NT2/D1 (cell line): ENCODE data around the gene SIGLEC6.
A peak's percentile ranks its signal among the peaks of the same experiment; 100 is the strongest.

ENCODE experiments used
- DNase-seq: peaks from one replicate; pipeline ENCODE4 v3.0.0-alpha.2; 2011; ENCODE audit warnings: low read depth, low spot score
- H3K27me3 ChIP-seq: 2 replicates; pipeline ENCODE4 v1.6.0; 2011; ENCODE audit warnings: mild to moderate bottlenecking; ENCODE audit not compliant: insufficient read length, insufficient read depth
- H3K36me3 ChIP-seq: 2 replicates; pipeline ENCODE4 v1.6.1; 2011; ENCODE audit warnings: mild to moderate bottlenecking, low read length, mixed read lengths; ENCODE audit not compliant: insufficient read depth, insufficient read length
- H3K4me1 ChIP-seq: 2 replicates; pipeline ENCODE4 v1.5.1; 2011; ENCODE audit not compliant: insufficient read depth, insufficient read length
- H3K4me3 ChIP-seq: 2 replicates; pipeline ENCODE4 v1.5.1; 2011; ENCODE audit warnings: low read depth; ENCODE audit not compliant: insufficient read length
- H3K9ac ChIP-seq: 2 replicates; pipeline ENCODE4 v1.6.0; 2011; ENCODE audit warnings: low read depth; ENCODE audit not compliant: insufficient read length
- H3K9me3 ChIP-seq: 2 replicates; pipeline ENCODE4 v1.5.1; 2011; ENCODE audit warnings: mild to moderate bottlenecking, low read length; ENCODE audit not compliant: insufficient read depth
- SUZ12 ChIP-seq: IDR thresholded peaks from 2 replicates; pipeline ENCODE4 v1.6.1; 2011; ENCODE audit not compliant: insufficient read length, insufficient read depth; ENCODE audit errors: extremely low read depth
- YY1 ChIP-seq: IDR thresholded peaks from 2 replicates; pipeline ENCODE4 v1.6.1; 2011; ENCODE audit not compliant: insufficient read length, insufficient read depth
- ZNF274 ChIP-seq: IDR thresholded peaks from 2 replicates; pipeline ENCODE4 v1.6.1; 2011; ENCODE audit warnings: mild to moderate bottlenecking, low read depth, low read length

SIGLEC6 gene

GRCh38 chr19:51521781-51522180 is 9.7 kb downstream of the SIGLEC6 start:
- Histone ChIP-seq H3K4me3 (no peak overlapping the region), H3K9ac (no peak overlapping the region), H3K9me3 (no peaks in the 10 kb centered on the region), H3K27me3 (no peaks in the 10 kb centered on the region), H3K4me1 (peaks cover 5% of the 10 kb centered on the region), H3K36me3 (no peaks in the 10 kb centered on the region)
- no peak for TF ChIP-seq YY1
- no peak for TF ChIP-seq SUZ12
- TF ChIP-seq ZNF274 = no peak
- DNase-seq = no peak

- TF ChIP-seq SUZ12 (no peak), ZNF274 (no peak), YY1 (no peak)
- Histone ChIP-seq H3K36me3 (no peaks in the 10 kb centered on the region), H3K9me3 (no peaks in the 10 kb centered on the region), H3K4me3 (no peak overlapping the region), H3K4me1 (peaks cover 5% of the 10 kb centered on the region), H3K9ac (no peak overlapping the region), H3K27me3 (no peaks in the 10 kb centered on the region)
- DNase-seq = no peak
These were observed 10.1 kb downstream of the SIGLEC6 start for GRCh38 chr19:51521357-51521756.

- no peaks in the 10 kb centered on the region for H3K36me3 ChIP-seq
- H3K4me3 ChIP-seq = no peak overlapping the region
- no peaks in the 10 kb centered on the region for H3K27me3 ChIP-seq
- H3K9me3 ChIP-seq = no peaks in the 10 kb centered on the region
- peaks cover 3% of the 10 kb centered on the region for H3K4me1 ChIP-seq
- TF ChIP-seq ZNF274 (no peak), YY1 (no peak), SUZ12 (no peak)
- H3K9ac ChIP-seq = no peak overlapping the region
- DNase-seq = no peak
These were observed 10.7 kb downstream of the SIGLEC6 start for GRCh38 chr19:51520728-51521127.

GRCh38 chr19:51514866-51515481 is 16.5 kb downstream of the SIGLEC6 start:
- no peaks in the 10 kb centered on the region for H3K36me3 ChIP-seq
- no peak overlapping the region for H3K4me3 ChIP-seq
- no peaks in the 10 kb centered on the region for H3K27me3 ChIP-seq
- H3K9me3 ChIP-seq = no peaks in the 10 kb centered on the region
- H3K4me1 ChIP-seq = no peaks in the 10 kb centered on the region
- TF ChIP-seq SUZ12 (no peak), YY1 (no peak), ZNF274 (no peak)
- peak; percentile 11 for DNase-seq
- H3K9ac ChIP-seq = no peak overlapping the region

GRCh38 chr19:51513968-51514367 is 17.5 kb downstream of the SIGLEC6 start:
- H3K4me1 ChIP-seq = no peaks in the 10 kb centered on the region
- no peak overlapping the region for H3K4me3 ChIP-seq
- H3K9me3 ChIP-seq = no peaks in the 10 kb centered on the region
- DNase-seq = no peak
- H3K9ac ChIP-seq = no peak overlapping the region
- TF ChIP-seq SUZ12 = no peak
- no peak for TF ChIP-seq YY1
- no peak for TF ChIP-seq ZNF274
- H3K27me3 ChIP-seq = no peaks in the 10 kb centered on the region
- no peaks in the 10 kb centered on the region for H3K36me3 ChIP-seq

- no peak overlapping the region for H3K9ac ChIP-seq
- no peak overlapping the region for H3K4me3 ChIP-seq
- no peaks in the 10 kb centered on the region for H3K36me3 ChIP-seq
- H3K27me3 ChIP-seq = no peaks in the 10 kb centered on the region
- H3K9me3 ChIP-seq = no peaks in the 10 kb centered on the region
- DNase-seq = peak; percentile 6
- no peaks in the 10 kb centered on the region for H3K4me1 ChIP-seq
- no peak for TF ChIP-seq YY1
- TF ChIP-seq ZNF274 = no peak
- TF ChIP-seq SUZ12 = no peak
These were observed 20.1 kb downstream of the SIGLEC6 start for GRCh38 chr19:51511353-51511752.

- Histone ChIP-seq H3K36me3 (no peaks in the 10 kb centered on the region), H3K27me3 (no peaks in the 10 kb centered on the region), H3K9ac (no peak overlapping the region), H3K4me3 (no peak overlapping the region), H3K9me3 (no peaks in the 10 kb centered on the region), H3K4me1 (no peaks in the 10 kb centered on the region)
- TF ChIP-seq ZNF274 (no peak), YY1 (no peak), SUZ12 (no peak)
- DNase-seq = no peak
These were observed 21.4 kb downstream of the SIGLEC6 start for GRCh38 chr19:51509823-51510660.
